Fibroblast of the aortic adventitia (primary cell): ENCODE results near the gene FBLN2. TPM values are rescaled to one million over a fixed set of nuclear protein-coding genes. Genes with fewer than 3 reads are reported as not detected.

Source experiments
- DNase-seq: peaks from one replicate; pipeline ENCODE4 v3.0.0-alpha.2; 2010; ENCODE audit warnings: low read depth
- H3K4me3 ChIP-seq: 2 replicates; pipeline ENCODE4 v1.5.1; 2011; ENCODE audit warnings: low read depth, mild to moderate bottlenecking, control low read depth, low read length, moderate library complexity
- total RNA-seq: library from RNA; depleted of rRNA; stranded (reverse); fragments of >200 nt; gene quantifications from 2 replicates; pipeline ENCODE4 v1.2.3, GENCODE V29; 2012; ENCODE audit warnings: low replicate concordance
- TF ChIP-seq, protein P1 (sequence below): IDR thresholded peaks from 2 replicates; pipeline ENCODE4 v1.5.1; 2011; ENCODE audit warnings: mild to moderate bottlenecking, low read length, control low read depth, inconsistent platforms; ENCODE audit not compliant: insufficient read depth

The FBLN2 gene
- total RNA-seq, 1 donor, result 452 TPM

DNA sequence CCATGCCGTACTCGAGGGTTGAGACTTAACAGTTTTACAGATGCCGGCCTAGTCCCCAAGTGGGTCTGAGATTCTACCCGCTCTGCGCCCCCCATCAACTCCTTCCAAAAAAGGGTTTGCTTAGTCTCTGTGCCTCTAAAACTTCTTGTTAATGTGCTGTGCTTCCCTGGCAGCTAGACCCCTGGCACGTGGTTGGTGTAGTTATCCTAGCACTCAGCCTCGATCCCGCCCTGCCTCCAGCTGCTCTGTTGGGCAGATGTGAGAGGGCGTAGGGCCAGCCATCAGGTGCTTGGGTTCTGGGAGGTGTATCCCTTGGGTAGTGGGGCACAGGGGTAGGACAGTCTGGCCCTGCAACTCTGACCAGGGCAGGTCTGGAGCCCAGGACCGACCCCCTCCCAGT, 79.5 kb downstream of the FBLN2 start:
- no peak for DNase-seq
- no peak overlapping the region for H3K4me3 ChIP-seq
- TF ChIP-seq, protein P1, sequence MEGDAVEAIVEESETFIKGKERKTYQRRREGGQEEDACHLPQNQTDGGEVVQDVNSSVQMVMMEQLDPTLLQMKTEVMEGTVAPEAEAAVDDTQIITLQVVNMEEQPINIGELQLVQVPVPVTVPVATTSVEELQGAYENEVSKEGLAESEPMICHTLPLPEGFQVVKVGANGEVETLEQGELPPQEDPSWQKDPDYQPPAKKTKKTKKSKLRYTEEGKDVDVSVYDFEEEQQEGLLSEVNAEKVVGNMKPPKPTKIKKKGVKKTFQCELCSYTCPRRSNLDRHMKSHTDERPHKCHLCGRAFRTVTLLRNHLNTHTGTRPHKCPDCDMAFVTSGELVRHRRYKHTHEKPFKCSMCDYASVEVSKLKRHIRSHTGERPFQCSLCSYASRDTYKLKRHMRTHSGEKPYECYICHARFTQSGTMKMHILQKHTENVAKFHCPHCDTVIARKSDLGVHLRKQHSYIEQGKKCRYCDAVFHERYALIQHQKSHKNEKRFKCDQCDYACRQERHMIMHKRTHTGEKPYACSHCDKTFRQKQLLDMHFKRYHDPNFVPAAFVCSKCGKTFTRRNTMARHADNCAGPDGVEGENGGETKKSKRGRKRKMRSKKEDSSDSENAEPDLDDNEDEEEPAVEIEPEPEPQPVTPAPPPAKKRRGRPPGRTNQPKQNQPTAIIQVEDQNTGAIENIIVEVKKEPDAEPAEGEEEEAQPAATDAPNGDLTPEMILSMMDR, result no peak

DNA sequence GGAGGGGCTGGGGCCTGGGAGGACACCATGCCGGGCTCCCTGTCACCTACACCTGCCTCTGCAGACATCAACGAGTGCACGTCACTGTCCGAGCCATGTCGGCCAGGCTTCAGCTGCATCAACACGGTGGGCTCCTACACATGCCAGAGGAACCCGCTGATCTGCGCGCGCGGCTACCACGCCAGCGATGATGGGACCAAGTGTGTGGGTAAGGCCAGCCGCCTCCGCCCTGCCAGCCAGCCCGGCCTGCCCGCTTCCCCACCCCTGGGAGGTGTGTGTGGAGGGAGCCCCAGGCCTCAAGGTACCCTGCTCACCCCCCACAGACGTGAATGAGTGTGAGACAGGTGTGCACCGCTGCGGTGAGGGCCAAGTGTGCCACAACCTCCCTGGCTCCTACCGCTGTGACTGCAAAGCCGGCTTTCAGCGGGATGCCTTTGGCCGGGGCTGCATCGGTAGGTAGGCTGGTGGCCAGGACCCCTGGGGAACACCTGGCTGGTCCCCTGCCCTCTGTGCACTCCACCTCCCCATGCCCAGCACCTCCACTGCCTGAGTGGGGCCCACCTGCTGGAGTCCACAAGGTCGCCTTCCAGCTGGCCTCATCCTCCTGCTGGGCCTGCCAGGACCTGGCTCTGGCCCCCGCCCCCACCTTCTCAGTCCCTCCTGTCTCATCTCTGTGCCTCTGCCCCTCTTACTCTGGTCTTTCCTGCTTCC, 80.1 kb downstream of the FBLN2 start:
- DNase-seq, result no peak
- no peak overlapping the region for H3K4me3 ChIP-seq
- TF ChIP-seq, protein P1, result no peak

DNA sequence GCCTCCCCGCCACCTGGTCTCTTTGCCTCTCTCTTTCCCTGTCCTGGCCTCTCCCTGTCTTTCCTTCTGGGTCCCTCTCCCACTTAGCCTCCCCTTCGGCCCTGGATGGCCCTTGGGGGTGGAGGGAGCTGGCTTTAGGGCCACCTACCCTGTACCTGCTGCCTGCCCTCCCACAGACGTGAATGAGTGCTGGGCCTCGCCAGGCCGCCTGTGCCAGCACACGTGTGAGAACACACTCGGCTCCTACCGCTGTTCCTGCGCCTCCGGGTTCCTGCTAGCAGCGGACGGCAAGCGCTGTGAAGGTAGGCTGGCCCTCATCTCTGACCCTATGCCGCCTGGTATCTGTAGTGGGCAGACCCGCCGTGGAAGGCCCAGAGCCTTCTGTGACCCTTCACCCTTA, 80.7 kb downstream of the FBLN2 start:
- no peak overlapping the region for H3K4me3 ChIP-seq
- TF ChIP-seq, protein P1, result no peak
- no peak for DNase-seq

DNA sequence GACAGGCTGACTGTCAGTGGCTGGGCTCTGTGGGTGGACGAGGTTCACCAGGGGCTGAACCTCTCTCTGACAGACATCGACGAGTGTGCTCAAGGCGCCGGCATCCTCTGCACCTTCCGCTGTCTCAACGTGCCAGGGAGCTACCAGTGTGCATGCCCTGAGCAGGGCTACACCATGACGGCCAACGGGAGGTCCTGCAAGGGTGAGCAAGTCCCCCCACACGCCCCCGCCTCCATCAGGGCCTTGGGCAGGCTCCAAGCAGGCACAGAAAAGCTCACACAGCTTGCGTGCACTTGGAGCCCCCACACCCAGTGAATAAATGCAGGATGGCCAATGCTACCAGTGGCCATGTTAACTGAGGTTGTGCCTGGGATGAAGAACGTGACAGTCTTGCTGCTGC, 82.3 kb downstream of the FBLN2 start:
- H3K4me3 ChIP-seq, result no peak overlapping the region
- DNase-seq, result no peak
- TF ChIP-seq, protein P1, result no peak

DNA sequence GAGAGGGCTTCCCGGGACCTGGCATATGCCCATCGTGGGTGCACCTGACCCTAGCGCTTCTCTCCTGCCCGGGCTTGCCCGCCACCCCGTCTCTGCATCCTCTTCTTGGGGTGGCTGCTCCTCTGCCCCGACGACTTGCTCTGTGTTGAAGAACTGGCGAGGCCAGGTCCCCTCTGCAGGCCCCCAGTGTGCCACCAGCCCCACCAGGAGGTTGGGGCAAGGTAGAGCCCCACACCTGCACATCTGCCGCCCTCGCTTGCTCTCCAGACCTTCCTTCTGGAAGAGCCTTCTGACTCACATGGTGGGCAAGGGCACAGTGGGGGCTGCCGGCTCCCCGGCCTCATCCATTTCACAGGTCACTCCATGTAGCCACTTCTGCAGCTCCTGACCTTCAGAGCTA, 84.3 kb downstream of the FBLN2 start:
- TF ChIP-seq, protein P1, result no peak

DNA sequence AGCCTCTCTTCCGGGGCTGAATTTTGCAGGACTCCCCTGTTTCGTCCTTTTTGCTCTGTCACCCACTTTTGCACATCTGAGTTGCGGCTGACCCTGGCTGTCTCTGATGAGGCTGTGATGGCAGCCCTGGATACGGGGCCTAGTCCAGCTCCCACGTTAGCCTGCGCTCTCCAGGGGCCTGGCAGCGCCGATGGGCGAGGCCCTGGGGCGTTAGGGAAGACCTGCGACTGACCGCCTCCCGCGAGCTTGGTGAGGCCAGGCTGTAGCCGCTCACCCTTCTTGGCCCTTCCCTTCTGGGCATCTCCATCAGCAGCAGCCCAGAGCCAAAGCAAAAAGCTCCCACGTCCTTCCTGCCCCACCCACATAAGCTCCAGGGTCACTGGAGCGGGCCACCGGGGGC, 85.2 kb downstream of the FBLN2 start:
- TF ChIP-seq, protein P1, result no peak
- DNase-seq, result no peak
- H3K4me3 ChIP-seq, result no peak overlapping the region

More for the DNA sequence above, 84.3 kb downstream of the FBLN2 start:
- no peak overlapping the region for H3K4me3 ChIP-seq
- no peak for DNase-seq

DNA sequence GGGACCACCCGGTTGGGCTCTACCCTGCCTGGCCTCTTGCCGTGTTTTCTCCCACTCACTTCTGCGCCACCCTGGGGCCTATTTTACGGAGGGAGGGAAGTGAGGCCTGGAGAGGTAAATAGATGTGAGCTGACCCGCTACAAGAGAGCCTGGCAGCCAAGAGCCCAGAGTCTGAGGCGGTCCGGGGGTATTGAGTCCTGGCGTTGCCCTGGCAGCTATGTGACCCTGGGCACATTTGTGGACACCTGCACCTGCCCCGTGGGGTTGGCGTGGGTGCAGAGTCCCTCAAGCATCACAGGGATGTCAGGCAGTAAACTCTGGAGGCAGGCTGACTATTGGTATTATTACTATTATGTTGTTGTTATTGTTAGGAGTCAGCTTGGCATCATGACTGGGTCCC, 85.7 kb downstream of the FBLN2 start:
- no peak for DNase-seq
- no peak overlapping the region for H3K4me3 ChIP-seq

More for the DNA sequence above, 85.7 kb downstream of the FBLN2 start:
- TF ChIP-seq, protein P1, result no peak
